H4 (cell line): Measurements from ENCODE around the gene F11R. TPM values are rescaled to one million over a fixed set of nuclear protein-coding genes. Genes with fewer than 3 reads are reported as not detected.
"Not testable (repeated sequence)": the region's sequence is repeated elsewhere in the genome, so short reads cannot be mapped to it uniquely, and the experiment has no call there.

Source experiments
- DNase-seq: peaks from one replicate; pipeline ENCODE4 v3.0.0-alpha.2; 2015; ENCODE audit warnings: low spot score
- total RNA-seq: library from RNA; depleted of rRNA; stranded (reverse); fragments of >200 nt; shearing (Covaris generic); gene quantifications from 2 replicates; pipeline ENCODE4 v1.2.3, GENCODE V29; 2014; rRNA removed

The F11R gene
- total RNA-seq, result 5.2 and 6.4 TPM in 2 replicates

DNA sequence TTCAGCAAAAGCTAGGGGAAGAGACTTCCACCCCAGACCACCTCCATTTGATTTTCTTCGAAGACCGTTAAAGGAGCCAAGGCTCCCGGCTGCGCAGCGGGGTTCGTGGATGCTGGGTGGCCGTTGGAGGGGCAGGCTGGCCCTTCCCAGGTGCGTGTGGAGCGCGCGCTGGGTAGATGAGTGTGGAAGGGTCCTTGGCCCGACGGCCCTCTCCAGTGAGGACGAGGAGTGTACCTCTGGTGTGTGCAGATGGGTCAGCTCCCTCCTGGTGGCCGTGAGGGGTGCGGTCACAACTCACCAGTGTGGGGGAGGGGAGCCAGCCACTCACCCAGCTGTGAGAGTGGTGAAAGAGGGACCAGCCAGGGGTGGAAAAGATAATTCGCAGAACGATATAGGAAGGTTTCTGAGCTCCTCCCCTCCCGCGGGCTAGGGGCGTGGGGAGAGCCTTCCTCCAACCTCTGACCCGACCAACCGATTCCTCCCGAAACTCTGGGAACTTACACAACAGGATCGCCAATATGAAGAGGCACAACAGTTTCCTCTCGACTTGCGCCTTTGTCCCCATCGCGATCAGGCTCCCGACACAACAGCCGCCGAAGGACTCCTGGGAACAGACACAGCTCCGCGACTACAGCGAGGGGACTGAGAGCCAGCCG, at the start of gene F11R:
Gene F11R (minus strand): TSS at position 644 of the 656 bp plus-strand sequence. CDS start 79 bp downstream, at position 565.
- no peak for DNase-seq

DNA sequence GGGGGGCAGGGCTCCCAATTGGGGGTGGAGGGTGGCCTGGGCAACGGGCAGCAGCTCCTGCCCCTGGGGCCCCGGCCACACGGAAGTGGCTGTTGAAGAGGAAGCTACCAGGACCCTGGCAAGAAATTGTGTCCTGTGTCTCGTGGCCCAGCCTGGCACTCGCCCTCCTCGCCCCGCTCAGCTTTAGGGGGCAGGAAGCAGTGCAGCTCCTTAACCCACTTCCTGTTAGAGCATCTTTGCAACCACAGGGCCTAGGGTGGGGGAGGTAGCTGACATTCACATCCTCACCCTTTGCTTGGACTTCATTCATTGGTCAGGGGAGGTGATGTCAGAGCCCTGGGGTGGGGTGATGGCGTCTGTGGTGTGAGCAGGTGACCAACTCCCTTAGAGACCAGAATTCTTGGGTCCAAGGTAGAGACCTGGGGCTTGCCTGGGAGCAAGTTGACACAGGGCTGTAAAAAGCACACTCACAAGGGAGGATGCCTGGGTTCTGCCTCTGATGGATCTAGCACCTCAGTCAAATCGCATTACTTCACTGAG, 48.8 kb upstream of the F11R start, which contains the start of gene ARHGAP30:
Gene ARHGAP30 (minus strand): TSS at position 161 of the 540 bp plus-strand sequence. CDS start 267 bp downstream, outside the sequence.
- no peak for DNase-seq

DNA sequence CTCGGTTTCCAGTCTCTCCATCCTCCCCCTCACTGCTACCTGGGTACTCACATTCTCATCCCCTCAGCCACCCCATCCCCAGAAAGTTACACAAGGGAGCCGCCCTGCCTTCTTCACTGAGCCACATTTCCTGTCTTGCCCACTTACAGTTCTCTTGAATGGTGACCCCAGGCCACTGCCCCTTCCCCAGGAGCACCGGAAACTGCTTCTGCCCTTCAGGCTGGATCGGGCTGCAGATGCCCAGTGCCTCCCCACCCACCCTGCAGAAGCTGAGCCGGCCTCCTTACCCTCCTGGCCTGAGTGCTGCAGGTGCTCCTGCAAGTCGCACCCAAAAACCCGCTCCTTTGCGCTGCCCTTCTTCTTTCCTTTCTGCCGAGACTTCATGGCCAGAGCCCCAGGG, 48.3 kb upstream of the F11R start:
- DNase-seq, result no peak

DNA sequence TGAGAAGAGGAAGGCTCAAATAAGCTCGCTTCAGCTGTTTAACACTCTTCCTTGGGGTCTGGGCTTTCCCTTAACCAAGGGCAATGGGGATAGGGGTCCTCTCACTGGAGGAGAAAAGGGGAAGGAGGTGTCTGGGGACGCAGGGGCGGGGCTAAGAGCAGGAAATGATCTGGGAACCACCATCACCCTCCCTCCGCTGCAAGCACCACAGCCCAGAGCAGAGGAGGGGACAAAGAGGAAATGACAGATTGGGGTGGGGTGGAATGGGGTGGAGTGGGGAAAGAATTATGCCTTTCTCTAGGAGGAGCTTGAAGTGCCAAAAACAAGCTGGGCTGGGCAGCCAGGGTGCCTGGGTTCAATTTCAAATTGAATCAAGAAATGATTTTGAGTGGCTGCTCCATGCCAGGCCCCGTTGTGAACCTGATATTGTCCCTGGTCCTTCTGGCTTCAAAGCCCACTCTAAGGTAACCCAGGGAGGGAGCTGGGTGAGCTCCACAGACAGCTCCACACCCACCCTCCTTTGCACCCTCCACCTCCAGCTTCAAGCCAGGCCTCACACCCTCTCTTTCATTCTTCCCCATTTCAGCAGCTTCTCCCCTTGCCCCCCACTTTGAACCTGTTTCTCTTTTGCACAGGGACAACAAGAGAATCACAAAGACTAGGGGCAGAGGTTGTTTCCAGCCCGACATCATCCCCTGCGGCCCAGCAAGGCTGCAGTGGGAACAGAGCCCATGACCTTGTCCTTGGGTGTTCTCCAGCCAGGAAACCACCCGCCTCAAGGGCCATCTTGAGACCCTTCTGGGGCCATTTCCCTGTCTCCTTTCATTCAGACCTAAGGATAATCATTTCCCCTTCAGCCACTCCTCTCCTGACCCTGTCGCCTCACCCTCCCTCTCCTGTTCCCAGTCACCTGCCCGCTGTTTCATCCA, 47.6 kb upstream of the F11R start:
- no peak for DNase-seq

DNA sequence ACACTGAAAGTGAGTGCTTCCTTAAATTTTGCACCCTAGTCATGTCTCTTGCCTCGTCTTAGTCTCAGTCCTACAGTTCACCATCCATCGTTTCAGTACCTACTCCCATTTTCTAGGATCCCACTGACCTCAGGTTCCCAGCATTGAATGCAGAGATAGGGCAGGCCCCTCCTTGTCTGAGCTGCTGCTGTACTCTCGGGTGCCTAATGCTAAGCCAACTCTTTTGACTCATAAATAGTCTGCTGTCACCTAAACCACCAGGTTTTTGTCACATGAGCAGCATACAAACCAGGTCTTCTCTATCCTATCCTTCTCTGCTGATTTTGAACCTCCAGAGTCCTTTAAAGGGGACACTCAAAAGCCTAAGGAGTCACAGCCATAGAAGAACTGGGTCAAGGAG, 45.7 kb upstream of the F11R start:
- DNase-seq, result no peak

DNA sequence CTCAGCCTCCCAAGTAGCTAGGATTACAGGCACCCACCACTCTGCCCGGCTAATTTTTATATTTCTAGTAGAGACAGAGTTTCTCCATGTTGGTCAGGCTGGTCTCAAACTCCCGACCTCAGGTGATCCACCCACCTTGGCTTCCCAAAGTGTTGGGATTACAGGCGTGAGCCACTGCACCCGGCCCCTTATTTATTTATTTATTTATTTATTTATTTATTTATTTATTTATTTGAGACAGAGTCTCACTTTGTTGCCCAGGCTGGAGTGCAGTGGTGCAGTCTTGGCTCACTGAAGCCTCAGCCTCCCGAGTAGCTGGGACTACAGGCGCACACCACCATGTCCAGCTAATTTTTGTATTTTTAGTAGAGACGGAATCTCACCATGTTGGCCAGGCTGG, 44.7 kb upstream of the F11R start:
- DNase-seq, result not testable (repeated sequence)

DNA sequence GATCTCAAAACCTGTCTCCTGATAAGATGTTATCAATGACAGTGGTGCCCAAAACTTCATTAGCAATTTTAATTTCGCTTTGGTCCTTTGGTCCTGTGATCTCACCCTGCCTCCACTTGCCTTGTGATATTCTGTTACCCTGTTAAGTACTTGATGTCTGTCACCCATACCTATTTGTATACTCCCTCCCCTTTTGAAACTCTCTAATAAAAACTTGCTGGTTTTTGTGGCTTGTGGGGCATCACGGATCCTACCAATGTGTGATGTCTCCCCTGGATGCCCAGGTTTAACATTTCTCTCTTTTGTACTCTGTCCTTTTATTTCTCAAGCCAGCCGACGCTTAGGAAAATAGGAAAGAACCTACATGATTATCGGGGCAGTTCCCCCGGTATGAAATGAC, 43.0 kb upstream of the F11R start:
- DNase-seq, result not testable (repeated sequence)

DNA sequence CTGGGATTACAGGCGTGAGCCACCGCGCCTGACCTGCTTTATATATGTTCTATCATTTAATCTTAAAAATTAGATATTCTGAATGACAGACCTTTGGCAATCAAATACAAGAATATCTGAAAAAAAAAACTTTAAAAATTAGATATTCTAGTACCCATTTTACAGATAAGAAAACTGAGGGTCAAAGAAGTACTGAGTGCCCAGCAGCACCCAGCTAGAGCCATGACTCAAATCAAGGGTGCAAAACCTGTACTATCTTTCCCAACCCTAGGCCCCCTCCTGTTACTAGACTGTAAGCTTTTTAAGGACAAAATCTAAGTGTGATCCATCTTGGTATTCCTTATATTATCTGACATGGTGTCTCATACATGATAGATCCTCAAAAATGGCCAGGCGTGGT, 40.5 kb upstream of the F11R start:
- no peak for DNase-seq

DNA sequence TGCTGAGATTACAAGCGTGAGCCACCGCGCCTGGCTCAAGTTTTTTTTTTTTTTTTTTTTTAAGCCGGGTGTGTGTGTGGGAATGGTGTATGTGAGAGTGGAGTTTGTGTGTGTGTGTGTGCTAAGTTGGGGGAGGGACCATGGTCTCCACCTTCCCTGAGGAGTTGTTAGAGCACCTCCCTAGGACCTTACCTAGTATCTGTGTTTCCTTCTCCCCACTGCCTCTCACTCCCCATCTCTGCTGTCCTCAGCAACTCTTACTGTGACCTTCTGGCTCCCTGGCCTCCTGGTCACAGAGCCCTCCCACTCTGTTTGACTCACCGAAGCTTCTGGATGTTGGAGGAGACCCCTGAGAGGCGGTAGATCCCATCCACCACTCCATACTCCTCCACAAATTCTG, 38.3 kb upstream of the F11R start:
- no peak for DNase-seq

DNA sequence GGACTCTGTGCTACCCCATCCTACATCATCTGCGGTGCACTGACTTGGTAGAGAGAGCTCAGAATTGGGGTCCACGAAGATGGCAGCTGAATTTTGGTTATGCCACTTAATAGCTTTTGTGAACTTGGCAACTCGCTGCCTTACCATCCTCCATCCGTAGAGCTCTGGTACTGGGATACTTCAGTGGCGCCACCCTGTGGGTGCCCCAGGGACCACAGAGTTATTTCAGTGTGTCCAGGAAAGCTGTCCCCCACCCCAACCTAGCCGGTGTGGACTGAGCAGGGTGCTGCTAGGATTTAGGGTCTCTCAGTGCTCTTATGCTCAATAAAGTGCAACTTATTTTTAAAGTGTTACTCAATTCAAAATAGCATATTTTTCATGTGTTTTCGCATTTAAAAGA, 33.9 kb upstream of the F11R start:
- DNase-seq, result no peak

DNA sequence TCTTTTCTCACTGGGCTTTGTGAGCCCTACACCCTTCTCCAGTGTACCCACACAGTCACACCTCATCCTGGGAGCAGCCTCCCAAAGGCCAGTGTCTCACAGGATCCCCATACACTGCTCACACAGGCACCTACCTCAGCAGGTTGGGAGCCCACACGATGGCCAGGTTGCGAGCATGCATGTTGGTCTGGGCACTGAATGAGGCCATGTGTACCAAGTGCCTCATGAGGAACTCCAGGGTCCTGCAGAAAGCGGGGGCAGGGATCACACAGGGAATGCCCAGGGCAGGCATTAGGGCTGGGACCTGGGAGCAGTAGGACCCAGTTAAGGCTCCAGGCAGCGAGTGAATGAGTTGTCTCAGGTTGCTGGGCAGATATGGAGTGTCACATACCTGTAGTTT, 33.3 kb upstream of the F11R start:
- no peak for DNase-seq

DNA sequence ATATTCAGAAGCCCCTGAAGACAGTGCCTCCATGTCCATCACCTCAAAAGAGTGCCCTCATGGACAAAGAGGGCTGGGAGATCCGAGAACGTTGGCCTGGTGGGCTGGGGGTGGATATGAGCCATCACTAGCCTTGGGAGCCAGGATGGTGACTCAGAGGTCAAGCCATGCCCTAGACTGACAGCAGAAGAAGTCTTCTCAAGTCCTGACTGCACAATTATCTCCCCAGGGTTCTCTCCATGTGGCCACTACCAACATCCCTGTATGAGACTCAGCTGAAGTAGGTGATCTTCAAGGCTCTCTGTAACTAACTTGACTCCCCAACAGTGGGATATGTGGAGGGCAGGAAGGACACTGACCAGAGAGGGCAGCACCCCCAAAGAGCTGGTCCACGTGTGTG, 31.9 kb upstream of the F11R start:
- DNase-seq, result no peak

DNA sequence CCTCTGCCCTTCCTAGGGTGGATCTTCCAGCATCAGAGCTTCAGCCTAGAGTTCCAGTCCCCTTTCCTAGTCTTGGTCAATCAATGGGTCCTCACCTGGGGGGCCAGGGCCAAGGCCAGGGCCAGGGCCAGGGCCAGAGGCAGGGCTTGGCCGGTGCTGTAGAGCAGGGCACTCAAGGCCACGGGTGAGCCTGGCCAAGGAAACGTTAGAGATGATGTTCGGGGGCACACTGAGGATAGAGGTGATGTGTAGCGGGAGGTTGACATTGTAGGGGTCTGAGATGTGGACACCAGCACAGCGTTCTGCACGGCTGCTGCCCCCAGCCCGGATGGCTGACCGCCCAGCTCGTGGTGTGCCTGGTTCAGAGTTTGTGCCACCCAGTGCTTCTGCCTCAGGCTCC, 30.3 kb upstream of the F11R start:
- DNase-seq, result no peak

DNA sequence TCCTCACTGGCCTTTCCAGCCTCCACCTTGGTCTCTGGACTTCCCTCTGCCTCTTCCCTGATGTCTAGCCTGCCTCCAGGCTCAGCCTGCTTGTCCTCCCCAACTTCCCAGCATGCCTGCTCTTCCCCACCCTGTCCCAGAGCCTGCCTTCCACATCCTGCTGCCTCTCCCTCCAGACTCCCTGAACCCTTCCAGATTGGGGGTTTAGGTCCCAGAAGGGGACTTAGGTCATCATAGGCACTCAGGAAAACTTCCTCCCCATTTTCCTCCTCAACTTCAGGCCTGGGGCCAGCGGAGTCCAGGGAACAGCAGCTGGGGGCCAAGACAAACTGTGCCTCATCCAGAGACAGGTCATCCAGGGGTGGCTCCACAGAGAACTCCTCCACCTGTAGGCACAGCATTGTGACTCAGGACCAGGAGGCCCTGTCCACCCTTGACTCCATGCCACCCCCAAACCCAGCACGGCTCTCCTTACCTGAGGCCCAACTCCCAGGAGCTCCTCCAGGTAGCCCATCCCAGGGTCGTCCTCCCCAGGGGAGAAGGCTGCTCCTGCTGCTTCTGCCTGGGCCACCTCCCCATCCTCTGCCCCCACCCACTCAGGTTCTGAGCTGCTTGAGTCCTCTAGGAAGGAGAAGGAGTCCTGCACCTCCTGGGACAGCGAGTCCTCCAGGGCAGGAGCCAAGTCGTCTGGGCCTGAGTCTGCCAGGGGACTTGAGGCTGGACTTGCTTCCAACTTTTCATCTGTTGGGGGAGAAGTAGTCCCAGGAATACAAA, 28.2 kb upstream of the F11R start:
- DNase-seq, result no peak

DNA sequence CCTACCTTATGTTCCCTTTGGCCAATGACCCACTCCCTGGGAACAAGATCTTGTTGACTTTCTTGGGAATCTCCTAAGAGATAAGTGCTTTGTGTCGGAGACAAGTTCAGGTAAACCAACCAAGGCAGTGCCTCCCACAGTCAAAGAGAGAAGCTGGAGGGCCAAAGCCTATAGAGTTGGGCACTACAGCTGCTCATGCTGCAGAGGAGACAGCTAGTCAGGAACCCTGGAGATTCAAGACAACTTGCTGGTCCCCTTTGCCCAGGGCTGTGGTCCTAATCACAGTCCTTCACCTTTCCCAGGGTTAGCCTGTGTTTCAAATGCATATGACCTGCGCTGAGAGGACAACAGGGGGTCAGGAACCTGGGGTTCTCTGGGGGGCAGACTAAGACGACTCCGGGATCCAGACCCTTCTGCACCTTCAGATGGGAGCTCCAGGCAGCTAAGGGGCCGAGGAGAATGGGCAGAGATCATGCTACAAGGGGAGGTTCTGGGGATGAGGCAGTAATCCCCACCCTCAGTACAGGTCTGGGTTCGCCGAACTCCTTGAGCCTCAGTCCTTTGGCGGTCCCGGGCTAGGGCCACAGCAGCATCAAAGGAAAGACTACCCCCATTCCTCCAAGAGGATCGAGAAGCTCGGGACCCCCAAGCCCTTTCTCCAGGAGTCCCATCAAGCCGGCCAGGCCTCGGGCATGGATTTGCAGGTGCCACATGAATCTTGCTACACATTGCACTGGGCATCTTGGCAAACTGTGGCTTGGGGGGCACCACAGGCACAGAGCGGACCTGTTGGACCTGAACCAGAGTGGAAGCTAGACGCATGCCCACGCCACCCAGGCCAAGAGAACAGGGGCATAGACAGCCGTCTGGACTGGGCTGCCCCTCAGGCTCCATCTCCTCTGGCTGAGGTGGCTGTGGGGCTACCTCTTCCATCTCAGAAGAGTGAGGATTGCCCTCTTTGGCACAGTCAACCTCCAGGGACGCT, 26.8 kb upstream of the F11R start:
- no peak for DNase-seq

DNA sequence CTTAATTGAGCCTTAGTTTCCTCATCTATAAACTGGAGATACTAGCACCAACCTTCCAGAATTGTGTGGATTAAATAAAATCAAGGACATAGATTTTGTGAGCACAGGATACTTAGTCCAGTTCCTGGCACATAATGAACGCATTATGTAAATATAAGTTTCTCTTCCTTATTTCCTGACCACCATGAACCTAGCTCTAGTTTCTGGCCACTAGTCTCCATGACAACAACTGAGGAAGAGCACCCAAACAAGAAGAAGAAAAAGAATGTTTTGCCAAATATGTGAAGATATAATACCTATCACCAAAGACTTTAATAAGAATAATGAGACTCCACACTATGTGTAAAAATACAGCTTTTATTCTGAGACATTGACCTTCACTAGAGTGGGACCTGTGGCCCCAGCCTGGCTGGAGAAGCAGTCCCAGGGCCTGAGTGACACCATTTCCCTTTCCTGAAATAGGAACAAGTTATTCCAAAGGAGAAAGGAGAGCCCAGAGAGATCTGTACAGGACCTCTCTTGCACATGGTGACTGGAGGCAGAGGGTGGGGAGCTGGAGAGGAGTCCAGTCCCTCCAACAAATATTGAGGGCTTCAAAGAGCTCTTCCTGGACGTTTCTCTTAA, 25.8 kb upstream of the F11R start:
- no peak for DNase-seq

DNA sequence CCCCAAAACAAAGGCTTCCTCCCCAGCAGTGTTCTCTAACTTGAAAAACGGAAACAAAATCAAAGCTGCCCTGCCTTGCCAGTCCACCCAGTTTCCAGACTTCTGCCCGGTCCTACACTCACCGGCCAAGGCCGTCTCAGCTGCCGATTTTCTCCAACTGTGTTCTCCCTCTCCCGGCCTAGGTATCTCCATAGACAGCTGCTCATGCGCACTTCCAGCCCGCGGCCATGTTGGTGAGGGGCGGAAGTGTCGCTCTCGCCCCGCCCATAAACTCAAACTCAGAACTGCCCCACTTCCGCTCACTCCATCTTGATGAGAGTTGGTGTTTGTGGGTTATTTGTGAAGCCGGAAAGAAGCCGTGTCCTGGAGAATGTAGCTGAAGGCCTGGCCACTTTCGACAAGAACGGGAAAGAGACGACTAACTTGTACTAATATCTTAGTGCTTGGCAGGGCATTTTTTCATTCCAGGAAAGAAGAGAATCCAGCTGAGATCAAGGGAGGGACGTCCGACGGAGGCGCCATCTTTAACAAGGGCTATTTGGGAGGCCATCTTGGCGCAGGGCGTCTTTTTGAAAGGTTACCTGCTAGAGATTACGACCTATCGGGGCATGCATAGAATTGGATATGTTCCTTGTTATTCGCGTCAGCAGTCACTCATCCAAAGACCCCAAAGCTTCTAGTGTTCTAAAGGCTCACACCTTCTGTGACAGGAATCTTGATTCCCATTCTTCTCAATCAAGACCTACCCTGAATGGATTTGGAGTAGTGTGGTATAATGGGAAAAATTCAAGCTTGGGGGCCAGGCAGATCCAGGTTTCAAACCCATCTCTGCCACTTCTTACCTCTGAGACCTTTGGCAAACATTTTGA, 25.0 kb upstream of the F11R start, which contains the start of gene USF1:
Gene USF1 (minus strand): TSS at position 242 of the 869 bp plus-strand sequence. CDS start 2,702 bp downstream, outside the sequence.
- DNase-seq, result peak; percentile 94

DNA sequence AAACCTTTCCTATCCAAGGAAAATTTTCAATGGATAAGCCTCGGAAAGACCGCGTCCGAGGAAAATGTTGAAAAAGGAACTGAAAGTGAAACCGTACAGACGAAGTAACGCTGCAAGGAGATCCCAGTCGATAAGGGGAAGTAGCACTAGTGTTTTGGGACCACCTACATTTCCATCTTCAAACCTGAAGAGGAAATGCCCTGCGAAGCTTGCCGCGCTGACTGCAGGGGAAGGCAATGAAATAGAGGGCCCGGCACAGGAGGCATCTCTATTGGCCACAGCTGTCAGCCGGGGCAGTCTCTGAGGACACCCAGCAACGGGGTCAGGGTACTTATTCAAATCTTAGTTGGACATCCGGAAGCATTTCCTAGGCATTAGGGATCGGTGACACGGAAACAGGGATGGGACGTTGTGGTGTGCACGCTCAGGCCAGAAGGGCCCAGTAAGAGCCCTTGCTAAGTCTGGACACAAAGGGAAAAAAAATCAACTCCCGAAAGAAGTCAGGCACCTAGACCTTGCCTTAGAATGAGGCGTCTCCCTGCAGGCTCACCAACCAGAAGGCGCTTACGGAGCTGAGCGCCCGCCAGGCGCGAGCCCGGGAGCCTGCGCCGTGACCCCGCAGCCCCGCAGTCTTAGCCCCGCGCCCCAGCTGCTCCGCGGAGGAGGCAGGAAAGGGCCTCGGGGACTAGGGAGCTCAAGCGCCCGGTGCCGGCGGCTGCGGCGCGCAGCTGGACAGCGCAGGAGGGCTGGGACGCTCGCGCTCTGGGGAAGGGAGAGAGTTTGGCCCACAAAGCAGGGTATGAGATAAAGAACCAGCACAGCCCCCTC, 24.2 kb upstream of the F11R start:
- peak; percentile 47 for DNase-seq
